ENCODE data around the gene SCFD2. TPM values are rescaled to one million over a fixed set of nuclear protein-coding genes. Genes with fewer than 3 reads are reported as not detected.

The SCFD2 gene
- polyA plus RNA-seq, 1 of the 3 experiments (the other 2 are of a cell fraction): 14.1 TPM

DNA sequence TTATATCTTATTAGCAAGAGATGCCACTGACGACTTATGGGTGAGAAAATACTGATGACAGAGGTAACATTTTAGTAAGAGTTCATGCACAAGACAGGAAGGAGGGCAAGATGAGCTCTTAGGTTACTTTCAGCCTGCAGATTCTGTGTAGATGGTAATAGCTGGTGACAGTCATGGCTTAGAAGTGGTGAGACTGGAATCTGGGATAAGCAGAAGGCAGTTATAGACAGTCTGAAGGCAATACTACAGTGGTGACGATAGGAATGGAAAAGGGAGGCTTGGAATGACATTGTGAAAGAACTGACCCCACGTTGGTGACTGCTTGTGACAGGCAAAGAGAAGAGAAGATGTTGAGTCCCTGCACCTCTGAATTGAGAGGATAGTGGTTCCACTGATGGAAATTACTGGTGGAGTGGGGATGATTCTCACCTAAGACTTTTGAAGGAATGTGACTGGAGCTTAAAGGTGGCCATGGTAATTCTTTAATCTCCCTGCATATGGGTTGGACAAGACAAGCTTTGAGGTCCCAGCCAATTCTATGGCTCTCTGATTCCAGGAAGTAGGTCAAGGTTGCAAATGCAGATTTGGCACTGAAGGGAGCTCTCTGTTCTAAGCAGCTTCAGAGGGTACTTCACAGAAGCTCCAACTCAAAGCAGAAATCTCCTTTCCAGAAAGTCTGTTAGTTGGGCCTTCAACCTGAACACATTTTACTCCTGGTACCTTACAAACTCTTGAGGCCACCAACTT, 404.0 kb downstream of the SCFD2 start:
- Histone ChIP-seq H3K79me2 (ENCODE audit: insufficient read depth) (no peaks in the 10 kb centered on the region), H2AFZ (ENCODE audit: low read depth) (no peak overlapping the region), H4K20me1 (ENCODE audit: insufficient read depth) (no peaks in the 10 kb centered on the region), H3K9me2 (no peaks in the 10 kb centered on the region), H3K27me3 (ENCODE audit: insufficient read depth) (no peaks in the 10 kb centered on the region), H3K4me2 (no peak overlapping the region), H3F3A (replicated peaks; ENCODE audit: insufficient read depth) (no peaks in the 10 kb centered on the region), H3K9ac (no peak overlapping the region), H3K36me3 (replicated peaks in 1 of 2; ENCODE audit: control insufficient read depth in 1 of 2, insufficient read depth in 2 of 2, low read length in 1 of 2) (no peaks in the 10 kb centered on the region), H3K27ac (ENCODE audit: low read depth in 2 of 2, low read length in 1 of 2) (no peak overlapping the region), H3K9me3 (no peaks in the 10 kb centered on the region), H3K4me3 (ENCODE audit: low read depth in 2 of 2, low read length in 1 of 2) (no peak overlapping the region), H3K4me1 (ENCODE audit: control insufficient read depth in 1 of 2, insufficient read depth in 2 of 2, low read depth in 1 of 2, low read length in 1 of 2) (peaks cover 0 to 30% of the 10 kb centered on the region in 2 experiments; a peak in 2 of 4 replicates)
- TF ChIP-seq, protein P1, sequence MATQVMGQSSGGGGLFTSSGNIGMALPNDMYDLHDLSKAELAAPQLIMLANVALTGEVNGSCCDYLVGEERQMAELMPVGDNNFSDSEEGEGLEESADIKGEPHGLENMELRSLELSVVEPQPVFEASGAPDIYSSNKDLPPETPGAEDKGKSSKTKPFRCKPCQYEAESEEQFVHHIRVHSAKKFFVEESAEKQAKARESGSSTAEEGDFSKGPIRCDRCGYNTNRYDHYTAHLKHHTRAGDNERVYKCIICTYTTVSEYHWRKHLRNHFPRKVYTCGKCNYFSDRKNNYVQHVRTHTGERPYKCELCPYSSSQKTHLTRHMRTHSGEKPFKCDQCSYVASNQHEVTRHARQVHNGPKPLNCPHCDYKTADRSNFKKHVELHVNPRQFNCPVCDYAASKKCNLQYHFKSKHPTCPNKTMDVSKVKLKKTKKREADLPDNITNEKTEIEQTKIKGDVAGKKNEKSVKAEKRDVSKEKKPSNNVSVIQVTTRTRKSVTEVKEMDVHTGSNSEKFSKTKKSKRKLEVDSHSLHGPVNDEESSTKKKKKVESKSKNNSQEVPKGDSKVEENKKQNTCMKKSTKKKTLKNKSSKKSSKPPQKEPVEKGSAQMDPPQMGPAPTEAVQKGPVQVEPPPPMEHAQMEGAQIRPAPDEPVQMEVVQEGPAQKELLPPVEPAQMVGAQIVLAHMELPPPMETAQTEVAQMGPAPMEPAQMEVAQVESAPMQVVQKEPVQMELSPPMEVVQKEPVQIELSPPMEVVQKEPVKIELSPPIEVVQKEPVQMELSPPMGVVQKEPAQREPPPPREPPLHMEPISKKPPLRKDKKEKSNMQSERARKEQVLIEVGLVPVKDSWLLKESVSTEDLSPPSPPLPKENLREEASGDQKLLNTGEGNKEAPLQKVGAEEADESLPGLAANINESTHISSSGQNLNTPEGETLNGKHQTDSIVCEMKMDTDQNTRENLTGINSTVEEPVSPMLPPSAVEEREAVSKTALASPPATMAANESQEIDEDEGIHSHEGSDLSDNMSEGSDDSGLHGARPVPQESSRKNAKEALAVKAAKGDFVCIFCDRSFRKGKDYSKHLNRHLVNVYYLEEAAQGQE (IDR thresholded peaks at IDR 0.05; ENCODE audit: low read depth, low read length): no peak
- no peak for TF ChIP-seq POLR2AphosphoS5 (IDR thresholded peaks at IDR 0.05; ENCODE audit: low read depth, low read length)
- TF ChIP-seq ELF1 (IDR thresholded peaks at IDR 0.05): no peak
- TF ChIP-seq, protein P2, sequence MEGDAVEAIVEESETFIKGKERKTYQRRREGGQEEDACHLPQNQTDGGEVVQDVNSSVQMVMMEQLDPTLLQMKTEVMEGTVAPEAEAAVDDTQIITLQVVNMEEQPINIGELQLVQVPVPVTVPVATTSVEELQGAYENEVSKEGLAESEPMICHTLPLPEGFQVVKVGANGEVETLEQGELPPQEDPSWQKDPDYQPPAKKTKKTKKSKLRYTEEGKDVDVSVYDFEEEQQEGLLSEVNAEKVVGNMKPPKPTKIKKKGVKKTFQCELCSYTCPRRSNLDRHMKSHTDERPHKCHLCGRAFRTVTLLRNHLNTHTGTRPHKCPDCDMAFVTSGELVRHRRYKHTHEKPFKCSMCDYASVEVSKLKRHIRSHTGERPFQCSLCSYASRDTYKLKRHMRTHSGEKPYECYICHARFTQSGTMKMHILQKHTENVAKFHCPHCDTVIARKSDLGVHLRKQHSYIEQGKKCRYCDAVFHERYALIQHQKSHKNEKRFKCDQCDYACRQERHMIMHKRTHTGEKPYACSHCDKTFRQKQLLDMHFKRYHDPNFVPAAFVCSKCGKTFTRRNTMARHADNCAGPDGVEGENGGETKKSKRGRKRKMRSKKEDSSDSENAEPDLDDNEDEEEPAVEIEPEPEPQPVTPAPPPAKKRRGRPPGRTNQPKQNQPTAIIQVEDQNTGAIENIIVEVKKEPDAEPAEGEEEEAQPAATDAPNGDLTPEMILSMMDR (IDR thresholded peaks at IDR 0.05): no peak
- TF ChIP-seq TAF1 (IDR thresholded peaks at IDR 0.05; ENCODE audit: borderline replicate concordance, low read depth, low read length): no peak
- no peak for TF ChIP-seq GABPA (IDR thresholded peaks at IDR 0.05; ENCODE audit: low read depth)
- TF ChIP-seq, protein P3, sequence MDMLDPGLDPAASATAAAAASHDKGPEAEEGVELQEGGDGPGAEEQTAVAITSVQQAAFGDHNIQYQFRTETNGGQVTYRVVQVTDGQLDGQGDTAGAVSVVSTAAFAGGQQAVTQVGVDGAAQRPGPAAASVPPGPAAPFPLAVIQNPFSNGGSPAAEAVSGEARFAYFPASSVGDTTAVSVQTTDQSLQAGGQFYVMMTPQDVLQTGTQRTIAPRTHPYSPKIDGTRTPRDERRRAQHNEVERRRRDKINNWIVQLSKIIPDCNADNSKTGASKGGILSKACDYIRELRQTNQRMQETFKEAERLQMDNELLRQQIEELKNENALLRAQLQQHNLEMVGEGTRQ (IDR thresholded peaks at IDR 0.05; ENCODE audit: borderline replicate concordance, low read depth, low read length): no peak
- TF ChIP-seq, protein P4, sequence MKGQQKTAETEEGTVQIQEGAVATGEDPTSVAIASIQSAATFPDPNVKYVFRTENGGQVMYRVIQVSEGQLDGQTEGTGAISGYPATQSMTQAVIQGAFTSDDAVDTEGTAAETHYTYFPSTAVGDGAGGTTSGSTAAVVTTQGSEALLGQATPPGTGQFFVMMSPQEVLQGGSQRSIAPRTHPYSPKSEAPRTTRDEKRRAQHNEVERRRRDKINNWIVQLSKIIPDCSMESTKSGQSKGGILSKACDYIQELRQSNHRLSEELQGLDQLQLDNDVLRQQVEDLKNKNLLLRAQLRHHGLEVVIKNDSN (IDR thresholded peaks at IDR 0.05; ENCODE audit: borderline replicate concordance, low read depth): no peak
- TF ChIP-seq, protein P5, sequence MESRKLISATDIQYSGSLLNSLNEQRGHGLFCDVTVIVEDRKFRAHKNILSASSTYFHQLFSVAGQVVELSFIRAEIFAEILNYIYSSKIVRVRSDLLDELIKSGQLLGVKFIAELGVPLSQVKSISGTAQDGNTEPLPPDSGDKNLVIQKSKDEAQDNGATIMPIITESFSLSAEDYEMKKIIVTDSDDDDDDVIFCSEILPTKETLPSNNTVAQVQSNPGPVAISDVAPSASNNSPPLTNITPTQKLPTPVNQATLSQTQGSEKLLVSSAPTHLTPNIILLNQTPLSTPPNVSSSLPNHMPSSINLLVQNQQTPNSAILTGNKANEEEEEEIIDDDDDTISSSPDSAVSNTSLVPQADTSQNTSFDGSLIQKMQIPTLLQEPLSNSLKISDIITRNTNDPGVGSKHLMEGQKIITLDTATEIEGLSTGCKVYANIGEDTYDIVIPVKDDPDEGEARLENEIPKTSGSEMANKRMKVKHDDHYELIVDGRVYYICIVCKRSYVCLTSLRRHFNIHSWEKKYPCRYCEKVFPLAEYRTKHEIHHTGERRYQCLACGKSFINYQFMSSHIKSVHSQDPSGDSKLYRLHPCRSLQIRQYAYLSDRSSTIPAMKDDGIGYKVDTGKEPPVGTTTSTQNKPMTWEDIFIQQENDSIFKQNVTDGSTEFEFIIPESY (IDR thresholded peaks at IDR 0.05; ENCODE audit: borderline replicate concordance, low read depth): no peak
- no peak for TF ChIP-seq GATA2 (CRISPR knock-in tag; IDR thresholded peaks at IDR 0.05)
- TF ChIP-seq EP300 (IDR thresholded peaks at IDR 0.05; ENCODE audit: borderline replicate concordance in 1 of 2, low read depth in 1 of 2, low read length in 1 of 2): no peak
- CTCF ChIA-PET: interaction anchor here (0.8 to 1.9 kb wide), 5 partner anchors 21 to 417 kb away, joined by 3 to 9 read pairs (median 4); no protein-coding TSS in a partner anchor
- WGBS (ENCODE audit: low lambda C conversion rate): 84% methylated on average over 3 of the region's 3 CpGs
- no peak for DNase-seq
- POLR2A ChIA-PET: no interaction called here
